Superior temporal gyrus (tissue), 1 donor: ENCODE results near the gene NWD2.
"Not testable (repeated sequence)": the region's sequence is repeated elsewhere in the genome, so short reads cannot be mapped to it uniquely, and the experiment has no call there.

Source experiments
- DNase-seq: peaks from one replicate; pipeline ENCODE4 v3.0.0-alpha.2; 2016; ENCODE audit errors: extremely low spot score

The NWD2 gene

GRCh38 chr4:37393889-37394288 is 149.3 kb downstream of the NWD2 start:
- no peak for DNase-seq

- DNase-seq: no peak
Observed at GRCh38 chr4:37397505-37397904, 153.0 kb downstream of the NWD2 start.

GRCh38 chr4:37400241-37400881 is 155.8 kb downstream of the NWD2 start:
- DNase-seq: no peak

- not testable (repeated sequence) for DNase-seq
Observed at GRCh38 chr4:37407938-37408826, 163.6 kb downstream of the NWD2 start.

GRCh38 chr4:37413612-37414011 is 169.1 kb downstream of the NWD2 start:
- not testable (repeated sequence) for DNase-seq

GRCh38 chr4:37415845-37416369 is 171.4 kb downstream of the NWD2 start:
- DNase-seq: no peak

GRCh38 chr4:37421614-37422013 is 177.1 kb downstream of the NWD2 start:
- DNase-seq: no peak

GRCh38 chr4:37422102-37422501 is 177.6 kb downstream of the NWD2 start:
- no peak for DNase-seq

- no peak for DNase-seq
Observed at GRCh38 chr4:37422638-37423037, 178.1 kb downstream of the NWD2 start.

GRCh38 chr4:37423310-37423709 is 178.8 kb downstream of the NWD2 start:
- DNase-seq: no peak

- DNase-seq: no peak
Observed at GRCh38 chr4:37424753-37425152, 180.2 kb downstream of the NWD2 start.

GRCh38 chr4:37425857-37426256 is 181.3 kb downstream of the NWD2 start:
- DNase-seq: no peak

- DNase-seq: no peak
Observed at GRCh38 chr4:37427193-37427592, 182.7 kb downstream of the NWD2 start.

GRCh38 chr4:37429906-37430305 is 185.4 kb downstream of the NWD2 start:
- no peak for DNase-seq

GRCh38 chr4:37430718-37431416 is 186.3 kb downstream of the NWD2 start:
- DNase-seq: no peak

GRCh38 chr4:37431417-37431743 is 186.8 kb downstream of the NWD2 start:
- no peak for DNase-seq

GRCh38 chr4:37434469-37434868 is 189.9 kb downstream of the NWD2 start:
- no peak for DNase-seq

GRCh38 chr4:37436546-37436945 is 192.0 kb downstream of the NWD2 start:
- DNase-seq: no peak

- DNase-seq: no peak
Observed at GRCh38 chr4:37437163-37437562, 192.6 kb downstream of the NWD2 start.

GRCh38 chr4:37438564-37439279 is 194.2 kb downstream of the NWD2 start:
- peak; percentile 33 for DNase-seq

GRCh38 chr4:37439809-37440474 is 195.4 kb downstream of the NWD2 start:
- no peak for DNase-seq
